Astrocyte (in vitro differentiated cells and primary cell): ENCODE data around the gene ANKHD1. TPM values are rescaled to one million over a fixed set of nuclear protein-coding genes. Genes with fewer than 3 reads are reported as not detected.

ENCODE experiments used
- DNase-seq: peaks from one replicate; pipeline ENCODE4 v3.0.0-alpha.2; 2010; ENCODE audit warnings: low read depth
- FAIRE-seq: peaks from 2 replicates; lab custom pipeline; 2011; peaks lifted over from hg19 to GRCh38; lab: Jason Lieb, UNC
- H2AFZ ChIP-seq: 2 replicates; pipeline ENCODE4 v1.6.0; 2012; ENCODE audit warnings: low read depth, low read length, inconsistent platforms
- H3K27ac ChIP-seq: 2 replicates; pipeline ENCODE4 v1.5.1; 2011; ENCODE audit warnings: low read depth, low read length, inconsistent platforms
- H3K27me3 ChIP-seq: 2 replicates; pipeline ENCODE4 v1.6.0; 2011; ENCODE audit warnings: low read length, inconsistent platforms; ENCODE audit not compliant: insufficient read depth
- H3K36me3 ChIP-seq: 2 replicates; pipeline ENCODE4 v1.5.1; 2011; ENCODE audit warnings: low read length, inconsistent platforms; ENCODE audit not compliant: insufficient read depth
- H3K4me1 ChIP-seq: 2 replicates; pipeline ENCODE4 v1.5.1; 2011; ENCODE audit warnings: low read length, inconsistent platforms; ENCODE audit not compliant: insufficient read depth
- H3K4me2 ChIP-seq: 2 replicates; pipeline ENCODE4 v1.6.0; 2012; ENCODE audit warnings: low read length, inconsistent platforms
- H3K4me3 ChIP-seq: 2 replicates; pipeline ENCODE4 v1.5.1; 2011; ENCODE audit warnings: low read depth, mild to moderate bottlenecking, low read length, inconsistent platforms; ENCODE audit not compliant: insufficient read depth
- H3K79me2 ChIP-seq: 2 replicates; pipeline ENCODE4 v1.6.0; 2012; ENCODE audit warnings: mild to moderate bottlenecking, low read length, inconsistent platforms; ENCODE audit not compliant: insufficient read depth
- H3K9ac ChIP-seq: 2 replicates; pipeline ENCODE4 v1.6.0; 2012; ENCODE audit warnings: mild to moderate bottlenecking, low read length, inconsistent platforms
- H3K9me3 ChIP-seq: 2 replicates; pipeline ENCODE4 v1.5.1; 2012; ENCODE audit warnings: low read depth, mild to moderate bottlenecking, low read length, inconsistent platforms; ENCODE audit not compliant: insufficient read depth
- H4K20me1 ChIP-seq: 2 replicates; pipeline ENCODE4 v1.6.0; 2012; ENCODE audit warnings: low read length, inconsistent platforms; ENCODE audit not compliant: insufficient read depth
- H3K27ac Mint-ChIP-seq: one replicate; pipeline ENCODE4 v1.8.0; 2021; ENCODE audit warnings: mild to moderate bottlenecking, mixed read lengths; ENCODE audit not compliant: unreplicated experiment
- H3K27me3 Mint-ChIP-seq: one replicate; pipeline ENCODE4 v1.8.0; 2021; ENCODE audit warnings: low read depth, mixed read lengths; ENCODE audit not compliant: unreplicated experiment
- H3K36me3 Mint-ChIP-seq: one replicate; pipeline ENCODE4 v1.8.0; 2021; ENCODE audit warnings: low read depth, mixed read lengths; ENCODE audit not compliant: unreplicated experiment
- H3K4me1 Mint-ChIP-seq: one replicate; pipeline ENCODE4 v1.8.0; 2021; ENCODE audit warnings: low read depth, mixed read lengths; ENCODE audit not compliant: unreplicated experiment
- H3K4me3 Mint-ChIP-seq: one replicate; pipeline ENCODE4 v1.8.0; 2021; ENCODE audit warnings: mild to moderate bottlenecking, moderate library complexity, mixed read lengths; ENCODE audit not compliant: unreplicated experiment
- H3K9me3 Mint-ChIP-seq: one replicate; pipeline ENCODE4 v1.8.0; 2021; ENCODE audit warnings: mild to moderate bottlenecking, mixed read lengths; ENCODE audit not compliant: unreplicated experiment
- EZH2 ChIP-seq: IDR thresholded peaks from 2 replicates; pipeline ENCODE4 v1.6.1; 2012; ENCODE audit warnings: mild to moderate bottlenecking, low read length, inconsistent platforms; ENCODE audit not compliant: insufficient read depth
- total RNA-seq: library from RNA; stranded (reverse); gene quantifications from 2 replicates; pipeline ENCODE4 v1.2.1, GENCODE V29; 2021
- TF ChIP-seq, protein P1 (sequence below): IDR thresholded peaks from 2 replicates; pipeline ENCODE4 v1.5.1; 2011; ENCODE audit warnings: low read depth, mild to moderate bottlenecking, inconsistent platforms, low read length, moderate library complexity; ENCODE audit not compliant: insufficient read depth

Gene ANKHD1
- total RNA-seq, 1 donor from 2014 or later: 56.5 TPM

DNA sequence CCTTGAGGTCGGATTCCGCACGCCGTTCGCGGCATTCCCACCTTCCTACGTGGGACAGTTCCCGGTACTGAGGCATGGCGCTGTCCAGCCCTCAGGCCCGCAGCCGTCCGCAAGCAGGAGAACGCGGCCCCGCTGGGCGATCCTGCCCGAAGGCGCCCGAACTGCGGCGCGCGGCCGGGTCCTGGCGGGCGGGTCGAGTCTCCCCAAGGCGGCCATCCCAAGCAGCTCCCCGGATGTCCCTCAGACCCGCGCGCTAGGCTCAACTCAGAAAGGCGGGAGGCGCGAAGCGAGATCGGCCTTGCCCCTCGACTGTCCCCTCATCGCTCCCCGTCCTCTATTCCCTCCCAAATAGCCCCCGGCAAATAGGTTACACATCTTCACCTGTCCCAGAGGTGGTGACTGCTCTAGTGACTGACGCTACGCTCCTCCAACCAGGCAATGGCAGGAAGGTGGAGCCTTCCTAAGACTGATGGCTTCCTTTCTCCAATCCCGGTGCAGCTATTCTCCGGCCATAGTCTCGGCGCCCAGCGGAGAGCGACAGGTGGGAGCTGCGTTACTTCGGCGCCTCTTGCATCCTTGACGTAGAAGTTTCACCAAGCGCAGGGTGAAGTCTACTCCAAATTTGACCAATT lies 787 bp upstream of the ANKHD1 start:
- Histone ChIP-seq H3K4me2 (peak overlapping the region; percentile 85), H3K27ac (peak overlapping the region; percentile 68), H3K4me1 (peaks cover 10% of the 10 kb centered on the region), H3K36me3 (no peaks in the 10 kb centered on the region), H3K4me3 (peak overlapping the region; percentile 94), H3K9me3 (no peaks in the 10 kb centered on the region), H3K27me3 (no peaks in the 10 kb centered on the region), H4K20me1 (peaks cover 37% of the 10 kb centered on the region), H3K79me2 (peaks cover 42% of the 10 kb centered on the region), H3K9ac (peak overlapping the region; percentile 77), H2AFZ (peak overlapping the region; percentile 97)
- Mint-ChIP-seq H3K27me3 (no peaks in the 10 kb centered on the region), H3K27ac (no peak overlapping the region), H3K4me3 (no peak overlapping the region), H3K4me1 (peaks cover 14% of the 10 kb centered on the region), H3K9me3 (no peaks in the 10 kb centered on the region), H3K36me3 (peaks cover 2% of the 10 kb centered on the region)
- no peak for FAIRE-seq
- no peak for TF ChIP-seq EZH2
- TF ChIP-seq, protein P1, sequence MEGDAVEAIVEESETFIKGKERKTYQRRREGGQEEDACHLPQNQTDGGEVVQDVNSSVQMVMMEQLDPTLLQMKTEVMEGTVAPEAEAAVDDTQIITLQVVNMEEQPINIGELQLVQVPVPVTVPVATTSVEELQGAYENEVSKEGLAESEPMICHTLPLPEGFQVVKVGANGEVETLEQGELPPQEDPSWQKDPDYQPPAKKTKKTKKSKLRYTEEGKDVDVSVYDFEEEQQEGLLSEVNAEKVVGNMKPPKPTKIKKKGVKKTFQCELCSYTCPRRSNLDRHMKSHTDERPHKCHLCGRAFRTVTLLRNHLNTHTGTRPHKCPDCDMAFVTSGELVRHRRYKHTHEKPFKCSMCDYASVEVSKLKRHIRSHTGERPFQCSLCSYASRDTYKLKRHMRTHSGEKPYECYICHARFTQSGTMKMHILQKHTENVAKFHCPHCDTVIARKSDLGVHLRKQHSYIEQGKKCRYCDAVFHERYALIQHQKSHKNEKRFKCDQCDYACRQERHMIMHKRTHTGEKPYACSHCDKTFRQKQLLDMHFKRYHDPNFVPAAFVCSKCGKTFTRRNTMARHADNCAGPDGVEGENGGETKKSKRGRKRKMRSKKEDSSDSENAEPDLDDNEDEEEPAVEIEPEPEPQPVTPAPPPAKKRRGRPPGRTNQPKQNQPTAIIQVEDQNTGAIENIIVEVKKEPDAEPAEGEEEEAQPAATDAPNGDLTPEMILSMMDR: no peak
- DNase-seq: peak; percentile 97

DNA sequence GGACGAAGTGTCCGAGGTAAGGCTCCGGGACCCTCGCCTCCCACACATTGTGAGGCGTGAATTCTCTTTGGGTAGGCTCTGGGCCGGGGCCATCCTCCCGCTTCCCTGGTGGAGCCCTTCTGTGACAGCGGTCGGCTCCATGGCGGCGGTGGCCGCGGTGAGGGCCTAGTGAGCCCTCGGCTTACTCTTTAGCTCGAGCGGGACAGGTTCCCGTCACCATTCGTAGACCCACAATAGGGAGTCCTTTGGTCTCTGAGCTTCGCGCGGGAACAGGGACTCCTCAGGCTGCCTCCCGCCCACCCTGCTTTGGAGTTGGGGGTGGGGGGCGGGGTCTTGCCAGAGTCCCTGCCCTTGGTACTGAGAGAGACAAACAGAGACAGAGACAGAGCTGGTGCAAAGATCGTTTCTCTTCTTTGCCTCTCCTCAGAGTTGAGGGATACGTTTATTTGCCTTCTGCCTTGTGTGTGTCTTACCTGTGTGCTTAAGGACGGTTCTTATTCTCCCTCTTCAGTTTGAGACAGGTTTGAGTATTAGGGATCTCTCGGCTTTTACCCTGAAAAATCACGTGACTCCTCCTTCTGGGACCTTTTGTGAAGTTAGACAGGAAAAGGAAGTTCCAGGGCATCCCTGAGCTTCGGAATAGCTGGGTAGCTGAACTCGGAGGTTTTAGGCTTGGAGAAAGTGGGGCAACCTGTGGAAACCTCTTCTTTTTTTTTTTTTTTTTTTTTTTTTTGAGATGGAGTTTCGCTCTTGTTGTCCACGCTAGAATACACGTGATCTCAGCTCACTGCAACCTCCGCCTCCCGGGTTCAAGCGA lies 833 bp downstream of the ANKHD1 start:
- Histone ChIP-seq H3K9me3 (no peaks in the 10 kb centered on the region), H3K79me2 (peaks cover 58% of the 10 kb centered on the region), H3K9ac (peak overlapping the region; percentile 91), H3K27ac (peak overlapping the region; percentile 87), H4K20me1 (peaks cover 49% of the 10 kb centered on the region), H3K36me3 (no peaks in the 10 kb centered on the region), H3K4me3 (peak overlapping the region; percentile 94), H3K4me2 (peak overlapping the region; percentile 85), H3K27me3 (no peaks in the 10 kb centered on the region), H2AFZ (peak overlapping the region; percentile 89), H3K4me1 (peaks cover 10% of the 10 kb centered on the region)
- Mint-ChIP-seq H3K4me3 (no peak overlapping the region), H3K27me3 (no peaks in the 10 kb centered on the region), H3K27ac (peak overlapping the region; percentile 30), H3K4me1 (peaks cover 14% of the 10 kb centered on the region), H3K36me3 (peaks cover 2% of the 10 kb centered on the region), H3K9me3 (no peaks in the 10 kb centered on the region)
- no peak for FAIRE-seq
- peak; percentile 36 for DNase-seq
- TF ChIP-seq, protein P1: no peak
- no peak for TF ChIP-seq EZH2
